A549 (cell line): ENCODE results near the gene GARIN1A.

Source experiments
- BHLHE40 ChIP-seq: IDR thresholded peaks from 2 replicates; pipeline ENCODE4 v1.6.1; 2012; ENCODE audit warnings: low read depth, low read length, inconsistent platforms
- CTCF ChIP-seq: fragments of >200 bp; sonication (Bioruptor Twin); formaldehyde crosslinking; IDR thresholded peaks from 3 replicates; pipeline ENCODE4 v1.5.1; 2016
- EP300 ChIP-seq, 2 experiments: fragments of >200 bp; sonication (Bioruptor Twin); formaldehyde crosslinking; IDR thresholded peaks; 2 replicates in 1 of 2; 3 replicates in 1 of 2; pipeline ENCODE4 v1.6.1; 2016 to 2017
- FOXS1 ChIP-seq: fragments of 250-450 bp; sonication (Bioruptor Pico); IDR thresholded peaks from 2 replicates; pipeline ENCODE4 v1.5.0; 2020; ENCODE audit warnings: mild to moderate bottlenecking, moderate library complexity
- JUN ChIP-seq, 2 experiments: fragments of >200 bp; sonication (Bioruptor Twin); formaldehyde crosslinking; IDR thresholded peaks; 2 replicates in 1 of 2; 3 replicates in 1 of 2; pipeline ENCODE4 v1.6.1; 2016 to 2017
- JUNB ChIP-seq: fragments of >200 bp; sonication (Bioruptor Twin); formaldehyde crosslinking; IDR thresholded peaks from 2 replicates; pipeline ENCODE4 v1.6.1; 2016
- KDM1A ChIP-seq: fragments of 200-600 bp; sonication (generic); IDR thresholded peaks from 2 replicates; pipeline ENCODE4 v1.6.1; 2016; ENCODE audit warnings: low read depth, mild to moderate bottlenecking
- MAZ ChIP-seq: fragments of 150-350 bp; IDR thresholded peaks from 2 replicates; pipeline ENCODE4 v1.6.1; 2014; ENCODE audit warnings: antibody characterized with exemption, low read depth, low read length, borderline replicate concordance
- POLR2A ChIP-seq: IDR thresholded peaks from 2 replicates; pipeline ENCODE4 v1.6.1; 2012; ENCODE audit warnings: mild to moderate bottlenecking, low read length
- POLR2AphosphoS2 ChIP-seq: conservative IDR thresholded peaks from 2 replicates; pipeline ENCODE4 v1.6.1; 2012; ENCODE audit warnings: low read length, improper control_type of control experiment, inconsistent platforms
- RCOR1 ChIP-seq: fragments of 150-350 bp; IDR thresholded peaks from 2 replicates; pipeline ENCODE4 v1.6.1; 2014; ENCODE audit warnings: antibody characterized with exemption, low read length, low read depth
- REST ChIP-seq: fragments of 200-600 bp; sonication (generic); IDR thresholded peaks from 2 replicates; pipeline ENCODE4 v1.6.1; 2016; ENCODE audit warnings: antibody characterized with exemption, mild to moderate bottlenecking, moderate library complexity

GRCh38 chr7:128718967-128719642, 47.0 kb downstream of the GARIN1A start:
- TF ChIP-seq EP300 (IDR thresholded peaks at IDR 0.05): no peak
- no peak for TF ChIP-seq MAZ
- TF ChIP-seq JUN (IDR thresholded peaks at IDR 0.05): no peak
- TF ChIP-seq CTCF: no peak
- TF ChIP-seq POLR2A: no peak
- no peak for TF ChIP-seq POLR2AphosphoS2
- TF ChIP-seq REST: no peak
- no peak for TF ChIP-seq BHLHE40
- TF ChIP-seq RCOR1: no peak
- TF ChIP-seq JUNB: no peak
- TF ChIP-seq FOXS1: no peak
- no peak for TF ChIP-seq KDM1A
